Measurements from ENCODE around the gene ENTHD1.

DNA sequence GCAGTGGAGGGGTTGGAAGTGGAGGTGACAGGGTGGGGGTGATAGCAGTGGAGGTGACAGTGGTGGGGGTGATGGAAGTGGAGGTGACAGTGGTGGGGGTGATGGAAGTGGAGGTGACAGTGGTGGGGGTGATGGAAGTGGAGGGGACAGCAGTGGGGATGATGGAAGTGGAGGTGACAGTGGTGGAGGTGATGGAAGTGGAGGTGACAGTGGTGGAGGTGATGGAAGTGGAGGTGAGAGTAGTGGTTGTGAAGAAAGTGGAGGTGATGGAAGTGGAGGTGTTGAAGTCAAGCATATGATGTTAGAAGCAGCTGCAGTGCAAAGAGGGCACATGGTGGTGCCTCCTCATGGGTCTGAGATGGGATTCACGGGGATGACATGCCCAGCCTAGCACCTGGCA, 181.5 kb downstream of the ENTHD1 start:
- TF ChIP-seq POLR2A (IDR thresholded peaks at IDR 0.05; ENCODE audit: low read length): no peak
- no peak for TF ChIP-seq GATA1 (IDR thresholded peaks at IDR 0.05; ENCODE audit: low read depth, low read length)
